GM12865 (cell line): ENCODE data around the gene GULP1.
"Not testable (repeated sequence)": the region's sequence is repeated elsewhere in the genome, so short reads cannot be mapped to it uniquely, and the experiment has no call there.

Experiments used
- DNase-seq: peaks from one replicate; pipeline ENCODE4 v3.0.0; 2010; ENCODE audit warnings: low read depth
- H3K4me3 ChIP-seq: 2 replicates; pipeline ENCODE4 v1.5.1; 2011; ENCODE audit warnings: mild to moderate bottlenecking, low read depth, low read length, control low read depth
- TF ChIP-seq, protein P1 (sequence below): IDR thresholded peaks from 2 replicates; pipeline ENCODE4 v1.5.1; 2011; ENCODE audit warnings: low read length, control low read depth, low read depth, inconsistent platforms; ENCODE audit not compliant: insufficient read depth; ENCODE audit errors: missing control alignments

Gene GULP1

DNA sequence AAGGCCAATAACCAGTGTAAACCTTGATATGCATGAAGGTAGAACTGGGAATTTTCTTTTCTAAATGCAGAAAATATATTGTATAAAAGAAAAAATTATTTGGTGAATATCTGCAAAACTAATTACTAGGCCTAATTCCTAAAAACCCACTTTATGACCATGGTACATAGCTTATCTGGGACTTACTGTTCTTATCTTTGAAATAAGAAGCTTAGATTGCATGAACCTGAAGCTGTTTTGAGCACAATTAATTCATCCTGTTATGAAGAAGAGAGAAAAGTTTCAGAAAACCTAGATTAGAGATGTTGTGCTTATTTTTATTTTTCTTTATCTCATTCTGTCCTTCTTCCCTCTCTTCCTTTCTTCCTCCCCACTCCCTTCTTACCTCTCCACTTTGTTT is 235.0 kb downstream of the GULP1 start:
- TF ChIP-seq, protein P1, sequence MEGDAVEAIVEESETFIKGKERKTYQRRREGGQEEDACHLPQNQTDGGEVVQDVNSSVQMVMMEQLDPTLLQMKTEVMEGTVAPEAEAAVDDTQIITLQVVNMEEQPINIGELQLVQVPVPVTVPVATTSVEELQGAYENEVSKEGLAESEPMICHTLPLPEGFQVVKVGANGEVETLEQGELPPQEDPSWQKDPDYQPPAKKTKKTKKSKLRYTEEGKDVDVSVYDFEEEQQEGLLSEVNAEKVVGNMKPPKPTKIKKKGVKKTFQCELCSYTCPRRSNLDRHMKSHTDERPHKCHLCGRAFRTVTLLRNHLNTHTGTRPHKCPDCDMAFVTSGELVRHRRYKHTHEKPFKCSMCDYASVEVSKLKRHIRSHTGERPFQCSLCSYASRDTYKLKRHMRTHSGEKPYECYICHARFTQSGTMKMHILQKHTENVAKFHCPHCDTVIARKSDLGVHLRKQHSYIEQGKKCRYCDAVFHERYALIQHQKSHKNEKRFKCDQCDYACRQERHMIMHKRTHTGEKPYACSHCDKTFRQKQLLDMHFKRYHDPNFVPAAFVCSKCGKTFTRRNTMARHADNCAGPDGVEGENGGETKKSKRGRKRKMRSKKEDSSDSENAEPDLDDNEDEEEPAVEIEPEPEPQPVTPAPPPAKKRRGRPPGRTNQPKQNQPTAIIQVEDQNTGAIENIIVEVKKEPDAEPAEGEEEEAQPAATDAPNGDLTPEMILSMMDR, result no peak

DNA sequence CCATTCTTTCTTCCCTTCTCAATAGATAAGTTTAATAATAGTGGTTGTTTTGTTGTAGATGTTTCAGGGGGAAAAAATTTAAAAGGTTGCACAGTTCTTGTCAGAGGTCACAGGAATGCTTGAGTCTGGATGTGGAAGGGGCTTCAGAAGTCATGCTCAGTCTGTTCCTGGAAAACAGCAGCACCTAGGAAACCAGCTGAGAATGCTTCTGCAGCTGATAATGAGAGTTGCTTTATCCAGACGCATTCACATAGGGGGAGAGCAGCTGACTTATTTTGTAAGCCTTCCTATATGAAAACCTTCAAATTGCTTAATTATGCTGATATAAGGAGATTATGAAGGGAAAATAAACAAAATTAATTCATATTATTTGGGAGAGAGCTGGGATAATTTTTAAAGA is 235.5 kb downstream of the GULP1 start:
- TF ChIP-seq, protein P1, result no peak
- DNase-seq, result no peak
- no peak overlapping the region for H3K4me3 ChIP-seq

More for the DNA sequence above, 235.0 kb downstream of the GULP1 start:
- DNase-seq, result no peak
- H3K4me3 ChIP-seq, result no peak overlapping the region

DNA sequence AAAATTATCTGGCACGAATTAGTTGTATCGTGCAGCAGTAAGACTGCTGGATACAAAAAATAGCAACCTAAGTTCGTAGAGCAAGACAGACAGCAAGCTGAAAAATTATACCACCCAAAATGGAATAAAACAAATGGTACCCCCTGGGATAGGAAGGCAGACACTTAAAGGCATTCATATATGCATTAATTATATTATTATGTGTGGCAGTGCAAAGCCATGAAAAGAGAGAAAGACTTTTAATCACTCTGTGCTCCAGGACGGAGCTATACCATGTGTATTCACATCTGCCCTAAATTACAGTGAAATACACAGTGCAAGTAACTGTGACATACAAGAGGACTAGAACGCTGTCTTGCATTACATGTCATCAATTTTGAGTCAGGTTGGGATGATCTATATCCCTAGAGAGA is 235.9 kb downstream of the GULP1 start:
- H3K4me3 ChIP-seq, result no peak overlapping the region
- TF ChIP-seq, protein P1, result no peak
- DNase-seq, result no peak

DNA sequence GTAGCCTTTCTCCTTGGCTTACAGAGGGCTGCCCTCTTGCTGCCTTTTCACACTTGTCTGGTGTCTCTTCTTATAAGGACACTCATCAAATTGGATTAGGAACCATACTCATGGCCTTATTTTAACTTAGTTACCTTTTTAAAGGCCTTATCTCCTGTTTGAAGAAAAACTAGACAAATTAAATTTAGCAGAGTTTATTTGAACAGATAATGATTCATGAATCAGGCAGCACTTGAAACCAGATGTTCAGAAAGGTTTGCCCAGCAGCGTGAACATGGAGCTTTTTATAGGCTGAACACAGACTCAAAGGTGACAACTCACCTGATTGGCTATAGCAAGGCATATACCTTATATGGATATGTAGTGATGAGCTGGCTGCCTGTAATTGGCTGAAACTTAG is 238.0 kb downstream of the GULP1 start:
- TF ChIP-seq, protein P1, result no peak
- no peak for DNase-seq
- H3K4me3 ChIP-seq, result no peak overlapping the region

DNA sequence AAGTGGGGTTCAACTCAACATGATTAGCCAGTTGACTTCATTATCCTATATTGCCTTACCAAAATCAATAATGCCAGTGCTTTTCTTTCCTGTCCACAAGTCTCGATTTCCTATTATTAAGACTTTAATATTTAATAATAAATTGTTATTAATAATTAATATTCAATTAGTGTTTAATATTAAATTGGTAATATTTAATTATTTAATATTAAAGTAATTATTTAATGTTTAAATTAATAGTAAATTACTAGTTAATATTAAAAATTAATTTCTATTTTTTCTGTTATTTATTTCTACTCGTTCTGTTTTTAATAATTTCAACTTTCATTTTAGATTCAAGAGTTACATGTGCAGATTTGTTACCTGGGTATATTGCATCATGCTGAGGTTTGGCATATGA is 243.2 kb downstream of the GULP1 start:
- no peak overlapping the region for H3K4me3 ChIP-seq
- TF ChIP-seq, protein P1, result no peak
- DNase-seq, result no peak

DNA sequence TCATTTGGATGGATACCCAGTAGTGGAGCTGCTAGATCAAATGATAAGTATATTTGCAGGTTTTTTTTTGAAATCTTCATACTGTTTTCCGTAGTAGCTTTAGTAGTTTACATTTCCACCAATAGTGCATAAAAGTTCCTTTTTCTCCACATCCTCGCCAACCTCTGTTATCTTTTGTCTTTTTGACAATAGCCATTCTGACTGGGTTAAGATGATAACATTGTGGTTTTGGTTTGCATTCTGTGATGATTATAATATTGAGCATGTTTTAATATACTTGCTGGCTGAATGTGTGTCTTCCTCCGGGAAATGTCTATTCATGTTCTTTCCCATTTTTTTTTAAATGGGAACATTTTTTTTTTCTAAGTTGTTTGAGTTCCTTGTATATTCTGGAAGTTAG is 260.0 kb downstream of the GULP1 start:
- TF ChIP-seq, protein P1, result no peak
- DNase-seq, result no peak
- no peak overlapping the region for H3K4me3 ChIP-seq

DNA sequence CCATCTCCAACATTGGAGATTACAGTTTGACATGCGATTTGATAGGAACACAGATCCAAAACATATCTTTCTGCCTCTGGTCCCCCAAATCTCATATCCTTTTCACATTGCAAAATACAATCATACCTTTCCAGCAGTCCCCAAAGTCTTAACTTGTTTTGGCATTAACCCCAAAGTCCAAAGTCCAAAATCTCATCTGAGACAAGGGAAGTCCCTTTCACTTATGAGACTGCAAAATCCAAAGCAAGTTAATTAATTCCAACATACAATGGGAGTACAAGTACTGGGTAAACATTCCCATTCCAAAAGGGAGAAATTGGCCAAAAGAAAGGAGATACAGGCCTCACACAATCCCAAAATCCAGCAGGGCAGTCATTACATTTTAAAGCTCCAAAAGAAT is 265.4 kb downstream of the GULP1 start:
- TF ChIP-seq, protein P1, result no peak
- no peak overlapping the region for H3K4me3 ChIP-seq
- DNase-seq, result no peak

DNA sequence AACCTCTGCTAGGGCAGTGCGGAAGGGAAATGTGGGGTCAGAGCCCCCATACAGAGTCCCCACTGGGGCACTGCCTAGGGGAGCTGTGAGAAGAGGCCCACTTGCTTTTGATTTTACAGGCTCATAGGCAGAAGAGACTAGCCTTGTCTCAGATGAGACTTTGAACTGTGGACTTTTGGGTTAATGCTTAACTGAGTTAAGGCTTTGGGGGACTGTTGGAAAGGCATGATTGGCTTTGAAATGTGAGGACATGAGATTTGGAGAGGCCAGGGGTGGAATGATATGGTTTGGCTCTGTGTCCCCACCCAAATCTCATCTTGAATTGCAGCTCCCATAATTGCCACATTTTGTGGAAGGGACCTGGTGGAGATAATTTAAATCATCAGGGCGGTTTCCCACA is 267.8 kb downstream of the GULP1 start:
- not testable (repeated sequence) for H3K4me3 ChIP-seq, DNase-seq
